H9 (cell line): ENCODE results near the gene ELMO2. TPM values are rescaled to one million over a fixed set of nuclear protein-coding genes. Genes with fewer than 3 reads are reported as not detected.
A peak's percentile ranks its signal among the peaks of the same experiment; 100 is the strongest.

Experiments
- DNase-seq: peaks from one replicate; pipeline ENCODE4 v3.0.0-alpha.2; 2017
- H2AFZ ChIP-seq: one replicate; pipeline ENCODE4 v1.6.1; 2013; ENCODE audit warnings: mild to moderate bottlenecking, low read length, control low read depth, moderate library complexity
- H2AK5ac ChIP-seq: 2 replicates; pipeline ENCODE4 v1.6.1; 2013; ENCODE audit warnings: low read length, control low read depth, mixed read lengths; ENCODE audit not compliant: insufficient read length
- H2BK120ac ChIP-seq: one replicate; pipeline ENCODE4 v1.6.1; 2013; ENCODE audit warnings: low read depth, mild to moderate bottlenecking, low read length, control low read depth, inconsistent platforms; ENCODE audit not compliant: poor library complexity, severe bottlenecking
- H2BK12ac ChIP-seq: 2 replicates; pipeline ENCODE4 v1.6.1; 2013; ENCODE audit warnings: low read length, control low read depth, mixed read lengths, low read depth; ENCODE audit not compliant: insufficient read length
- H2BK15ac ChIP-seq: 2 replicates; pipeline ENCODE4 v1.6.1; 2013; ENCODE audit warnings: low read depth, low read length, control low read depth
- H2BK20ac ChIP-seq: one replicate; pipeline ENCODE4 v1.6.1; 2013; ENCODE audit warnings: low read depth, mild to moderate bottlenecking, low read length, control low read depth, inconsistent platforms; ENCODE audit not compliant: poor library complexity, severe bottlenecking
- H2BK5ac ChIP-seq: 2 replicates; pipeline ENCODE4 v1.6.1; 2013; ENCODE audit warnings: low read length, control low read depth, mixed read lengths; ENCODE audit not compliant: insufficient read length
- H3K14ac ChIP-seq: 2 replicates; pipeline ENCODE4 v1.6.1; 2013; ENCODE audit warnings: low read length, control low read depth; ENCODE audit not compliant: insufficient read depth
- H3K18ac ChIP-seq: 2 replicates; pipeline ENCODE4 v1.6.1; 2013; ENCODE audit warnings: low read depth, mild to moderate bottlenecking, mixed read lengths, low read length, control low read depth; ENCODE audit not compliant: insufficient read length
- H3K23ac ChIP-seq: 2 replicates; pipeline ENCODE4 v1.6.1; 2013; ENCODE audit warnings: low read length, control low read depth, mixed read lengths, low read depth; ENCODE audit not compliant: insufficient read length
- H3K23me2 ChIP-seq: 2 replicates; pipeline ENCODE4 v1.6.1; 2013; ENCODE audit warnings: low read depth, mild to moderate bottlenecking, mixed read lengths, low read length, control low read depth; ENCODE audit not compliant: insufficient read length, poor library complexity, severe bottlenecking
- H3K27ac ChIP-seq: 2 replicates; pipeline ENCODE4 v1.5.1; 2013; ENCODE audit warnings: low read length, control low read depth, mixed read lengths, low read depth; ENCODE audit not compliant: insufficient read length
- H3K27me3 ChIP-seq: 2 replicates; pipeline ENCODE4 v1.6.1; 2013; ENCODE audit warnings: low read length, control low read depth, inconsistent platforms; ENCODE audit not compliant: insufficient read depth
- H3K4ac ChIP-seq: 2 replicates; pipeline ENCODE4 v1.6.1; 2013; ENCODE audit warnings: low read depth, mild to moderate bottlenecking, control low read depth, inconsistent platforms, low read length, moderate library complexity
- H3K4me1 ChIP-seq: 2 replicates; pipeline ENCODE4 v1.6.1; 2013; ENCODE audit warnings: low read length, control low read depth, inconsistent platforms; ENCODE audit not compliant: insufficient read depth
- H3K4me2 ChIP-seq: 2 replicates; pipeline ENCODE4 v1.6.1; 2013; ENCODE audit warnings: low read length, control low read depth, mixed read lengths; ENCODE audit not compliant: insufficient read length, insufficient read depth
- H3K56ac ChIP-seq: 2 replicates; pipeline ENCODE4 v1.6.1; 2013; ENCODE audit warnings: low read depth, mild to moderate bottlenecking, mixed read lengths, low read length, control low read depth; ENCODE audit not compliant: insufficient read length
- H3K79me1 ChIP-seq: 2 replicates; pipeline ENCODE4 v1.6.1; 2013; ENCODE audit warnings: low read depth, mild to moderate bottlenecking, moderate library complexity, low read length, control low read depth, inconsistent platforms; ENCODE audit not compliant: insufficient read depth, poor library complexity, severe bottlenecking
- H3K79me2 ChIP-seq: 2 replicates; pipeline ENCODE4 v1.6.1; 2013; ENCODE audit warnings: low read length, control low read depth, inconsistent platforms; ENCODE audit not compliant: insufficient read depth
- H3K9ac ChIP-seq: 2 replicates; pipeline ENCODE4 v1.6.1; 2013; ENCODE audit warnings: low read length, control low read depth, mixed read lengths; ENCODE audit not compliant: insufficient read length; ENCODE audit errors: extremely low read depth
- H3K9me3 ChIP-seq: one replicate; pipeline ENCODE4 v1.6.1; 2013; ENCODE audit warnings: low read depth, low read length, inconsistent platforms; ENCODE audit not compliant: control insufficient read depth
- H3T11ph ChIP-seq: one replicate; pipeline ENCODE4 v1.6.1; 2013; ENCODE audit warnings: mild to moderate bottlenecking, low read length, control low read depth, inconsistent platforms
- H4K20me1 ChIP-seq: one replicate; pipeline ENCODE4 v1.6.1; 2013; ENCODE audit not compliant: control insufficient read depth, insufficient read length, insufficient read depth
- H4K5ac ChIP-seq: 2 replicates; pipeline ENCODE4 v1.6.1; 2013; ENCODE audit warnings: low read depth, mild to moderate bottlenecking, mixed read lengths, low read length, control low read depth; ENCODE audit not compliant: insufficient read length
- H4K8ac ChIP-seq: replicated peaks from 2 replicates; pipeline ENCODE4 v1.6.1; 2013; ENCODE audit warnings: low read length, control low read depth, mixed read lengths, low read depth; ENCODE audit not compliant: insufficient read length
- H4K91ac ChIP-seq: 2 replicates; pipeline ENCODE4 v1.6.1; 2013; ENCODE audit warnings: low read depth, mild to moderate bottlenecking, moderate library complexity, mixed read lengths, low read length, control low read depth; ENCODE audit not compliant: insufficient read length
- H3K27ac Mint-ChIP-seq, 3 experiments: 2 replicates in 2 of 3; 3 replicates in 1 of 3; pipeline ENCODE4 v1.8.0; 2020 to 2021; ENCODE audit warnings: mixed read lengths in 3 of 3, mild to moderate bottlenecking in 1 of 3, moderate library complexity in 1 of 3
- H3K27me3 Mint-ChIP-seq: 2 replicates; pipeline ENCODE4 v1.8.0; 2021; ENCODE audit warnings: low read depth, mild to moderate bottlenecking, moderate library complexity, mixed read lengths
- H3K36me3 Mint-ChIP-seq, 3 experiments: 2 replicates in 2 of 3; 3 replicates in 1 of 3; pipeline ENCODE4 v1.8.0; 2020 to 2021; ENCODE audit warnings: low read depth in 3 of 3, mixed read lengths in 3 of 3; ENCODE audit not compliant: insufficient read depth in 1 of 3
- H3K4me1 Mint-ChIP-seq, 2 experiments: 2 replicates each; pipeline ENCODE4 v1.8.0; 2020; ENCODE audit warnings: mixed read lengths in 2 of 2
- H3K4me3 Mint-ChIP-seq, 2 experiments: 2 replicates in 1 of 2; 3 replicates in 1 of 2; pipeline ENCODE4 v1.8.0; 2020 to 2021; ENCODE audit warnings: mild to moderate bottlenecking in 2 of 2, mixed read lengths in 2 of 2, moderate library complexity in 1 of 2
- H3K9me3 Mint-ChIP-seq, 2 experiments: 2 replicates in 1 of 2; 3 replicates in 1 of 2; pipeline ENCODE4 v1.8.0; 2020; ENCODE audit warnings: mild to moderate bottlenecking in 2 of 2, mixed read lengths in 2 of 2, moderate library complexity in 1 of 2
- CTCF ChIP-seq: fragments of 200-600 bp; sonication (generic); conservative IDR thresholded peaks from 3 replicates; pipeline ENCODE4 v1.8.0; 2021; ENCODE audit warnings: antibody characterized with exemption, mild to moderate bottlenecking
- WGBS: extraction: QIAGEN DNeasy Blood & Tissue Kit; methylation state at CpG from one replicate; pipeline ENCODE4 v1.1.7; 2013; ENCODE audit warnings: missing lambda C conversion rate, low lambda C conversion rate, mixed read lengths; ENCODE audit not compliant: insufficient read length; ENCODE audit errors: extremely low coverage; 5-methylcytosine and 5-hydroxymethylcytosine counted together
- total RNA-seq: library from RNA; stranded (reverse); gene quantifications from 2 replicates; pipeline ENCODE4 v1.2.1, GENCODE V29; 2021

ELMO2 gene
- total RNA-seq, 1 experiment from 2014 or later, result 32.5 TPM

DNA sequence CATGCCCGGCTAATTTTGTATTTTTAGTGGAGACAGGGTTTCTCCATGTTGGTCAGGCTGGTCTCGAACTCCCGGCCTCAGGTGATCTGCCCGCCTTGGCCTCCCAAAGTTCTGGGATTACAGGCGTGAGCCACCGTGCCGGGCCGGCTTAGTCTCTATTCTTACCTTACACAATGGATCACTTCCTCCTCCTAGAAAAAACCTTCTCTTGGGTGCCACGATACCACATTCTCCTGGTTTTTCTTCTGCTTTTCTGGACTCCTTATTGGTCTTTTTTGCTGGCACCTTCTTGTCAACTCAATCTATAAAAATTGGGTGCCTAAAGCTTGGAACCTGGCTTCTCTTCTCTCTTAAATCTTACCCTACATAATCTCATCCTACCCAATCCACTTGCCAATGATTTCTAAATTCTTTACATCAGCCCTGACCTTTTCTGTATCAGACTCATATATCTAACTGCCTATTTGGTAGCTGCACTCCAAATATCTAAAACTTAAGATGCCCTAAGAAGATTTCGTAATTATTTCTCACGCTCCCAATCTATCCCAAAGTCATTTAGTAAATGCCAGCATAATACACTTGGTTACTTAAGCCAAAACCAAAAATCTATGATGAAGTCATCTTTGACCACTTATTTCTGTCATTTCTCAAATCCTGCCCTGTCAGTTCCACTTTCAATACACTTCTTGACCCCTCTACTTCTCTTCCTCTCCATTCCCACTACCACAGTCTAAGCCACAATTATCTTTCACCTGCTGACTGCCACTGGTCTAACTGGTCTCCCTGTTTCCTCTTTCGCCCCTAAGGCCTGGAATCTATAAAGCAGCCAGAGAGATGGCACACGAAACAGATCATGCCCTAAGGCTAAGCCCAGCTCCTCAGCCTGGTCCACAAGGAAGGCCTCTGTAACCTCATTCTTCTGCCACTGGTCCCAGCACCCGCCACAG is 43.2 kb downstream of the ELMO2 start:
- Histone ChIP-seq H2BK12ac (no peak overlapping the region), H3K27ac (no peak overlapping the region), H4K8ac (no peak overlapping the region), H3K4me2 (peak overlapping the region; percentile 91), H2BK20ac (no peak overlapping the region), H3T11ph (no peak overlapping the region), H3K4me1 (no peaks in the 10 kb centered on the region), H2BK120ac (no peak overlapping the region), H3K9me3 (no peaks in the 10 kb centered on the region), H2AK5ac (no peak overlapping the region), H3K4ac (no peak overlapping the region), H3K23ac (no peak overlapping the region), H3K14ac (no peak overlapping the region), H3K18ac (no peak overlapping the region), H2AFZ (no peak overlapping the region), H2BK15ac (no peak overlapping the region), H4K91ac (no peak overlapping the region), H3K79me2 (no peaks in the 10 kb centered on the region; the same call in 1 of the 2 replicates), H2BK5ac (no peak overlapping the region), H4K5ac (no peak overlapping the region), H3K23me2 (peaks cover 4% of the 10 kb centered on the region), H3K56ac (no peak overlapping the region), H3K9ac (peak overlapping the region; percentile 74), H3K79me1 (no peaks in the 10 kb centered on the region), H4K20me1 (peaks cover 2% of the 10 kb centered on the region), H3K27me3 (no peaks in the 10 kb centered on the region)
- peak overlapping the region; percentile 88 to 91 for H3K4me3 Mint-ChIP-seq
- peaks cover 13 to 16% of the 10 kb centered on the region in 2 experiments for H3K4me1 Mint-ChIP-seq
- no peaks in the 10 kb centered on the region for H3K9me3 Mint-ChIP-seq
- no CpG with 5 or more reads among the region's 14 CpGs for WGBS
- H3K27ac Mint-ChIP-seq, result peak overlapping the region; percentile 34 to 96 (median 81); a peak in 6 of 7 replicates
- TF ChIP-seq CTCF, result no peak
- H3K36me3 Mint-ChIP-seq, result peaks cover 9 to 54% (median 40%) of the 10 kb centered on the region in 3 experiments; a peak in 6 of 7 replicates
- H3K27me3 Mint-ChIP-seq, result no peaks in the 10 kb centered on the region; the same call in 1 of the 2 replicates
- DNase-seq, result no peak
